Measurements from ENCODE around the gene RBM24. TPM values are rescaled to one million over a fixed set of nuclear protein-coding genes. Genes with fewer than 3 reads are reported as not detected.

RBM24 gene
- total and polyA plus RNA-seq, 9 of the 15 experiments (the other 6 are each of a cell fraction or from before 2014, with no cell fraction given), result not detected

GRCh38 chr6:17239260-17239659 lies 41.9 kb upstream of the RBM24 start (continued):
- TF ChIP-seq ZNF280B (CRISPR knock-in tag; IDR thresholded peaks at IDR 0.05) (no peak), MTA3 (IDR thresholded peaks at IDR 0.05; ENCODE audit: borderline replicate concordance) (no peak), TSC22D4 (tag; IDR thresholded peaks at IDR 0.05) (no peak), TBL1XR1 (IDR thresholded peaks at IDR 0.05; ENCODE audit: low read length in 2 of 2) (no peak), ELF1 (tag; IDR thresholded peaks at IDR 0.05) (no peak), FOXP1 (CRISPR knock-in tag; IDR thresholded peaks at IDR 0.05) (no peak)

GRCh38 chr6:17240803-17241500 lies 40.2 kb upstream of the RBM24 start:
- Histone ChIP-seq H3K4me2 (ENCODE audit: insufficient read depth, low read length) (no peak overlapping the region), H3K36me3 (ENCODE audit: control insufficient read depth, insufficient read depth, low read length) (no peaks in the 10 kb centered on the region), H3K9me3 (replicated peaks; ENCODE audit: control insufficient read depth, insufficient read depth, low read depth, low read length) (no peaks in the 10 kb centered on the region), H3K4me1 (replicated peaks in 1 of 2; ENCODE audit: control insufficient read depth in 2 of 2, insufficient read depth in 2 of 2, low read length in 2 of 2) (no peaks in the 10 kb centered on the region), H3K27ac (ENCODE audit: extremely low read depth, low read depth, low read length) (no peak overlapping the region), H3K4me3 (no peak overlapping the region), H2AFZ (ENCODE audit: low read depth, low read length) (no peak overlapping the region), H4K20me1 (replicated peaks; ENCODE audit: control insufficient read depth, insufficient read depth, low read length) (no peaks in the 10 kb centered on the region), H3K9me1 (ENCODE audit: control insufficient read depth, insufficient read depth, low read length) (no peaks in the 10 kb centered on the region), H3K9ac (ENCODE audit: insufficient read depth in 1 of 2, low read depth in 2 of 2, low read length in 2 of 2) (no peak overlapping the region), H3K27me3 (ENCODE audit: control insufficient read depth in 2 of 2, insufficient read depth in 2 of 2, low read length in 2 of 2) (no peaks in the 10 kb centered on the region), H3K79me2 (ENCODE audit: control insufficient read depth, insufficient read depth, low read length) (no peaks in the 10 kb centered on the region)
- FAIRE-seq (no peak), DNase-seq (ENCODE audit: extremely low read depth in 1 of 4, low spot score in 3 of 4) (no peak), ATAC-seq (no peak)
- no TSS peak for BruUV-seq (replicated peaks)
- intact Hi-C loops (cut with micrococcal nuclease), result no loop called here
- 0% methylated on average over 3 of the region's 3 CpGs for WGBS (ENCODE audit: insufficient coverage, low coverage, missing lambda C conversion rate)
- CTCF ChIA-PET (ENCODE audit: low intra/inter-chr PET ratio), result no interaction called here
- TF ChIP-seq SRSF3 (IDR thresholded peaks at IDR 0.05; ENCODE audit: insufficient read depth, low read length) (no peak), TFE3 (CRISPR knock-in tag; IDR thresholded peaks at IDR 0.05) (peak; percentile 90)
- POLR2A ChIA-PET, result no interaction called here
- in situ Hi-C loops (cut with MboI), result no loop called here
